Esophagus squamous epithelium (tissue), 4 donors: ENCODE results near the gene NIPBL.

ENCODE experiments used
- CTCF ChIP-seq, 6 experiments: fragments of 450-650 bp in 4 of 6; fragments of 200-600 bp in 2 of 6; sonication (generic) in 2 of 6; IDR thresholded peaks; one replicate each; pipeline ENCODE4 v1.5.1; 2016 to 2019; ENCODE audit warnings: antibody characterized with exemption in 6 of 6, mild to moderate bottlenecking in 4 of 6, moderate library complexity in 4 of 6
- POLR2A ChIP-seq, 4 donors: fragments of 450-650 bp; IDR thresholded peaks; one replicate each; pipeline ENCODE4 v1.6.1; 2017; ENCODE audit warnings: antibody characterized with exemption in 4 of 4, mild to moderate bottlenecking in 4 of 4, moderate library complexity in 3 of 4

GRCh38 chr5:36932056-36932455, 55.5 kb downstream of the NIPBL start:
- TF ChIP-seq CTCF (IDR thresholded peaks at IDR 0.05) (no peak), POLR2A (IDR thresholded peaks at IDR 0.05) (no peak)
